Activated CD8-positive, alpha-beta memory T cell treated with anti-CD3 and anti-CD28 coated beads for 36 hours (primary cell): Measurements from ENCODE around the gene DCAF7. TPM values are rescaled to one million over a fixed set of nuclear protein-coding genes. Genes with fewer than 3 reads are reported as not detected.

Experiments used
- CTCF ChIA-PET: fragments of 350-600 bp; sonication (Branson Sonifier 250); formaldehyde crosslinking; loops from one replicate; lab custom pipeline; 2021; ENCODE audit warnings: antibody characterized with exemption; lab: Charles Lee
- POLR2A ChIA-PET: fragments of 350-600 bp; sonication (Branson Sonifier 250); formaldehyde crosslinking; loops from one replicate; lab custom pipeline; 2021; ENCODE audit warnings: antibody characterized with exemption; lab: Charles Lee
- total RNA-seq, 2 experiments: library from RNA; stranded (reverse); gene quantifications; one replicate each; pipeline ENCODE4 v1.2.3, GENCODE V29; 2021

DCAF7 gene
- total RNA-seq, 2 experiments from 2014 or later, result 100 to 103 TPM

DNA sequence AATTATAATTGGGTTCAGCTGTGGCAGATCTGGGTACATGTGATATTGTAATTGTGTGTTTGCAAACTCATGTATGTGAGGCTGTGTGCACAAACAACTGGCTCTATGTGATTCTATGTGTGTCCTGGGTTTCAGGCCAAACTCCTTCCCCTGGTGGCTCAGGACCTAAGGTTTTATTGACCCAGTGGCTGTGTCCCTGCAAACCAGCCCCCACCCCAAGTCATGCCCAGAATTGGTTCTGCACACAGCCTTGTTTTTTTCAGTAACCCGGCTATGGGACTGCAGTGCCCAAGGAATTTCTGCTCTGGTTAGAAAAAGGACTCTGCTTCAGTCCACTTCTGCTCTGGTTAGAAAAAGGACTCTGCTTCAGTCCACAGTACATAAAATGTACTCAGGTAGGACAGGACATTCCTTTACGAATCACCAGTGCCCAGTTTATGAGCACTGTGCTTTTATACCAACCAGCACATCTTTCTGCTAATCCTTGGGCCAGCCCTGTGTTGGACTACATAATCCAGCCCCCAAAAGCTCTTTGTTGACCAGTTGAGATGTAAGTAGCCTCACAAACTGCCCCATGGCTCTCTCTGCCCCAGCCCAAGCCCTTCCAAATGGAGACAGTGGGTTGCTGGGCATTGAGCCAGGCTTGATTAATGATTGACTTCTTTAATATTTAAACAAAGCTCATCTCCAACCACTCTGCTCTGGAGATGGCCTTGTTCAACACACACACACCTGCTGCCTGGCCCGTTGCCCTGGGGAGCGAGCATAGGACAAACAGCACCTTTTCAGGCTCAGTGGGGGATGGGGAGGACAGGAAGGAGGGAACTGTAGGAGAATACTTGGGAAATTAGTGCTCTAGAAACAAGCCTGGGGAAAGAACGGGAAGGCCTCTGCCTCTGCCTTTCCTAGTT, 30.1 kb upstream of the DCAF7 start:
- CTCF ChIA-PET, result no interaction called here

DNA sequence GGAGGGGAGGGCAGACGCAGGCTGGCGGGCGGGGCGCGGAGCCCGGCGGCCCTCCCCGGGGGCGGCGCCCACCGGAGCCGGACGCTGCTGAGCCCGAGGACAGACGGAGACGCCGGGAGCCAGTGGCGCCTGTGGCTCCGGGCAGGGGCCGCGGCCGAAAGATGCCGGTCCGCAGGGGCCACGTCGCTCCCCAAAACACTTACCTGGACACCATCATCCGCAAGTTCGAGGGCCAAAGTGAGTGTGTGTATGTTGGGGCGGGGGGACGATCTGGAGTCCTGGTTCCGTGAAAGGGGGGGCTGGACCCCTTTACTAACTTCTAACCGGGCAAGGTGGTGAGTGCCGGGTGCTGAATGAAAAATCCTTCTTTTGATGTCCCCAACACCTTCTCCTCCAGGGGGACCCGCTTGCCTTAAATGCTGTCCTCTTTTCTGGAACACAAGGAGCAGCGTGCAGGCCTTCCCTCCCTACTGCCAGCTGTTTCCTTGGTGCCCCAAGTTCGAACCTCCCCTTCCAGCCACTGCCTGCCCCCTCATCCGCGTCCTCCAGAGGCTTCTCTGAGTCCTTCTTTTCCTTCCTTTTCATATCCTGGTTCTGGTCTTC, 26.9 kb upstream of the DCAF7 start, which contains the start of gene KCNH6:
Gene KCNH6 (plus strand): TSS at position 106 of the 603 bp plus-strand sequence. CDS start 56 bp downstream, at position 162.
- POLR2A ChIA-PET, result no interaction called here
- CTCF ChIA-PET, result no interaction called here

More for the DNA sequence above, 30.1 kb upstream of the DCAF7 start:
- POLR2A ChIA-PET, result no interaction called here

DNA sequence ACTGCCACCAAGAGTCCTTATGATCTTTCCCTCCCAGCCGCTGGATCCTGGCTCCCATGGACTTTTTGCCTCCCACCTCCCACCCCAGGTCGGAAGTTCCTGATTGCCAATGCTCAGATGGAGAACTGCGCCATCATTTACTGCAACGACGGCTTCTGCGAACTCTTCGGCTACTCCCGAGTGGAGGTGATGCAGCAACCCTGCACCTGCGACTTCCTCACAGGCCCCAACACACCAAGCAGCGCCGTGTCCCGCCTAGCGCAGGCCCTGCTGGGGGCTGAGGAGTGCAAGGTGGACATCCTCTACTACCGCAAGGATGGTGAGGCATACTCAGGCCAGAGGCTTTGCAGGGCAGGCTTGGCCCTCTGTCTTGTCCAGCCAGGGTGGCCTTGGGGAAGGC, 26.2 kb upstream of the DCAF7 start:
- ChIA-PET POLR2A (no interaction called here), CTCF (no interaction called here)

DNA sequence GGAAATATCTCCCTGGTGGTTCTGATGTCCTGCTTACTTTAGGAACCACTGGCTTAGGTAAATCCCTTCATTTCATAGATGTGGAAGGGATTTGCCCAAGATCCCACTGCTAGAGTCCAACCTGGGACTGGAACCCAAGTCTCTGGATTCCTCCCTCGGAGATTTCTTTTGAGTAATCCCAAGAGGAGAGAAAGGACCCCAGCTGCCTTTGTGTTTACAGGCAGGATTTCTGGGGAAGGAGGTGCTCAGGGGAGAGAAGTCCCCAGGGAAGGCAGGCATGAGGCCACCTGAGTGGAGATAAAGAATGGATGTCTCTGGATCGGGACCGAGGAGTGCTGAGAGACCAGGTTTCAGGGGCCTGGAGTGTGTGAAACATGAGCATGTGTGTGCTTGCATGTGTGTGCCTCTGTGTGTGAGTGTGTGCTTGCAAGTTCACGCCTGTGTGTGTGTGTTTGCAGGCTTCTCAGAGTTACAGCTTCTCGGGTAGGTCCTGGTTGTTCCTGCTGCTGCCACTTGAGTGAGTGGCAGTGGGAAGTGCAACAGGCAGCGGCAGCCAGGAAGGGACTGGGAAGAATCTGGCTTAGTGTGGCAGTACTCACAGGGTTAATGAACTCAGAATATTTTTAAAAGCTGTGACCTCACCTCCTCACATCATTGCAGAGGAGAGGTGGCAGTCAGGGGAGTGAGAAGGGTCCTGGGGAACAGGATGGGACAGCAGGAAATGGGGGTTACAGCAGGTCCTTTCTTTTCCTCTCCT, 24.9 kb upstream of the DCAF7 start:
- POLR2A ChIA-PET, result no interaction called here
- CTCF ChIA-PET, result interaction anchor here (2.7 kb wide), 1 partner anchor 87 kb away, joined by 7 read pairs; no protein-coding TSS in a partner anchor

DNA sequence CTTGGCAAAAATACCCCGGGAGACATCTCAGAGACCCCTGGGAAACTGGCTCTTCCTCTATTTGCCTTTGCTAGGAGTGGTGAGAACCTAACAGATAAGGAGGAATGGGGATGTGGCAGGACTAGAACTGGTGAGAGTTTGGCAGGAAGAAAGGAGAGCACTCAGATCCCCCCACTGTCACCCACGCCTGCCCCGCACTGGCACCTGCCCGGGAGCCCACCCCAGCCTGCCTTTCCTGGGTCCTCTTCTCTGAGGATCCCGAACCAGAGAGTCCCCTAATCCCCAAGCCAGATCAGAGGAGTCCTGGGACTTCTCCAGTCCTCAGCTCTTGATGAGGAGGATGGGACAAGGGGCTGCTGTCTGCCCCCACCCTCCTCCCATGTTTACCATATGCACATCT, 23.4 kb upstream of the DCAF7 start:
- POLR2A ChIA-PET, result no interaction called here
- CTCF ChIA-PET, result interaction anchor here (2.7 kb wide), 1 partner anchor 85 kb away, joined by 7 read pairs; no protein-coding TSS in a partner anchor

DNA sequence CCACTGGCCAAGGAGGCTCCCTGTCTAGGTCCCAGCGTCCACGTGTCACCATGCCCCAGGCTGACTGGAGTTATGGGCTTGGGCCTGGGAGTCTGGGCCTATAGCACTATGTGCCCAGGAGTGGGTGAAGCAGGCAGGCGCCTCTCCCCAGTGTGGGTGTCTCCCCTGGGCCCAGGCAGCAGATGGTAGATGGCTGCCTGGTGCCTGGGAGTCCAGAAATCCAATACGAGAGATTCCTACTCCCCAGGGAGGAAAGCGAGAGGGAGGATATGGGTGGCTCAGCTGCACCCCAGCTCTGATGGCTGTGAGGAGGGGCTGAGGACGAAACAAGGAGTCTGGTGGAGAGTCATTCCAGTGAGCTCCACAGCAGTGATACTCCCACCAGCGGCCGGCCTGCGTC, 22.1 kb upstream of the DCAF7 start:
- ChIA-PET CTCF (no interaction called here), POLR2A (no interaction called here)

DNA sequence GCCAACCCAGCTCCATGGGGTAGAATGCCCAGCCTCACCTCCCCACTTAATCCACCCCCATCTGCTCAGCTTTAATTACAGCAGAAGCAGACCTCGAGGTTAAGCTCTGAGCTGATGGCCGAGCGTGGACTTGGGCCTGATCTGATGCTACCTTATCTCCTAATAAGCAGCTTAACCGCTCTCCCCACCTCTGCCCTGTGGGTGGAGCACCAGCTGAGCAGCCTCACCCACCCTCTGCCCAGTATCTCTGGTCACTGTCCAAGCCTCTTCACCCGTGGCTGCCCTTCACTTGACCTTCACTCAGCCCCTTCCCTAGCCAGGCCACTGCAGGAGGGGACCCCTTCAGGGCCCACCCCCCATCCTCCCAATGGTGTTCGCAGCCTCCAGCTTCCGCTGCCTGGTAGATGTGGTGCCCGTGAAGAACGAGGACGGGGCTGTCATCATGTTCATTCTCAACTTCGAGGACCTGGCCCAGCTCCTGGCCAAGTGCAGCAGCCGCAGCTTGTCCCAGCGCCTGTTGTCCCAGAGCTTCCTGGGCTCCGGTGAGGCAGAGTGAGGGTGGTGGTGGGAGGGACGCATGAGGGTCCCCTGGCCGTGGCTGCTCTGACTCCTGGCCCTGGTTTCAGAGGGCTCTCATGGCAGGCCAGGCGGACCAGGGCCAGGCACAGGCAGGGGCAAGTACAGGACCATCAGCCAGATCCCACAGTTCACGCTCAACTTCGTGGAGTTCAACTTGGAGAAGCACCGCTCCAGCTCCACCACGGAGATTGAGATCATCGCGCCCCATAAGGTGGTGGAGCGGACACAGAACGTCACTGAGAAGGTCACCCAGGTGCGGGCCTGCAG, 20.3 kb upstream of the DCAF7 start:
- POLR2A ChIA-PET, result no interaction called here

DNA sequence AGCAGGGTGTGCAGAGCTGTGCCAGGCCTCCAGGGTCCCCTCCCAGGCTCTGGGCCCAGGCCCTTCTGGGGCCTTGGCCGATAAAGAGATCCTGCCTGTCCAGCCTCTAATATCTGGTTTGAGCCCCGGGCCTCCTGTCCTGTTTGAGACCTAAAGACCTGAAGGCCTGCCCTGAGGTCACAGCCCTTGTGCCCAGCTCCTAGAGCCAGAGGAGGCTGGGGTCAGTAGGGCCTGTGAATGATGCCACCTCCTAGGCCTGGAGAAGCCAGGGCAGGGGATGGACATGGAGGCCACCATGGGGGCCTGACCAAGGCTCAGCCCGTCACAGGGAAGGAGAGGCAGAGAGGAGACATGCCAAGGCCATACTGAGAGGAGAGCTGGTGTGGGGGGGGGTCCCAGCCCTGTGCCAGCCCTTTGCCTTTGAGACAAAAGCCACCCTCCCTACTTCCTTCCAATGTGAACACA, 19.7 kb upstream of the DCAF7 start:
- ChIA-PET POLR2A (no interaction called here), CTCF (interaction anchor here (1.2 kb wide), 1 partner anchor 82 kb away, joined by 3 read pairs; no protein-coding TSS in a partner anchor)

More for the DNA sequence above, 20.3 kb upstream of the DCAF7 start:
- CTCF ChIA-PET, result interaction anchor here (1.2 kb wide), 1 partner anchor 82 kb away, joined by 3 read pairs; no protein-coding TSS in a partner anchor

DNA sequence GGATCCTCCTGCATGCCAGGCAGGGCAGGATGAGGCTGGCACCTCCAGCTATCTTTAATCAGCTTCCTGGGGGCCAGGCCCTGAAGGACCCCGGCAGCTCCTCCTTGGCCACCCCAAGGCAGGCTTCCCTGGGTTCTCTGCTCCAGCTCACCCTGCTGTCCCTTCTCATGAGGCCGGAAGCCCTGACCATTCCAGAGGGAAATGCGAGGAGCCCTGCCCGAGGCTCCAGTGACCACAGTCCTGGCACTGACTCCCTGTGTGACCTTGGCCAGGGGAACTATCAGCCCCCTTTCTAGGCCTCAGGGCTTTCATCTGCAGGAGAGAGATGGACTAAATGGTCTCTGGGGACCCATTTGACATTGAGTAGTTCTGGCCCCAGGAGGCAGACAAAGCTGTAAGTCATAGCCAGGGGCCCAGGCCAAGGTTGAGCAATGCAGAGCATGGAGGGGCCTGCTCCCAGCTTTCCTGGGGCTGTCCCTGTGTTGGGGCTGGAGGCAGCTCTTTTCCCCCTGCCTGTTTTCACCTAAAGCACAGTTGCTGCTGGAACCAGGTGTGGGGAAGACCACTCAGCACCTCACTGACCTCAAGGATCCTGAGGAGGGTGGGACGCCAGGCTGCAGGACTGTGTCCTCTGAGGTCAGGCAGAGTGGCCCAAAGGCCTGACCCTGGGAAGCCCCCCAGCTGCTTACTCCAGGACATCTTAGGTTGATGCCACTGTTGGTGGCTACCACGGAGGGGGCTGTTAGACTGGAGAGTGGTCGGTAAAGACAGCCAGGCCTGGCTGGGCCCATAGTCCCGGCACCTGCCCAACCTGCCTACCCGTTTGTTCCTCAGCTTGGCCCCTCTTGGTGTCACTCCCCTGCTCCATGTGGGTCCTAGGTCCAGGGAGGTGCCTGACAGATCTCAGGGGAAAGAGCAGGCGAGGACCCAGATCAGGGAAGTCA, 19.0 kb upstream of the DCAF7 start:
- ChIA-PET POLR2A (no interaction called here), CTCF (no interaction called here)

DNA sequence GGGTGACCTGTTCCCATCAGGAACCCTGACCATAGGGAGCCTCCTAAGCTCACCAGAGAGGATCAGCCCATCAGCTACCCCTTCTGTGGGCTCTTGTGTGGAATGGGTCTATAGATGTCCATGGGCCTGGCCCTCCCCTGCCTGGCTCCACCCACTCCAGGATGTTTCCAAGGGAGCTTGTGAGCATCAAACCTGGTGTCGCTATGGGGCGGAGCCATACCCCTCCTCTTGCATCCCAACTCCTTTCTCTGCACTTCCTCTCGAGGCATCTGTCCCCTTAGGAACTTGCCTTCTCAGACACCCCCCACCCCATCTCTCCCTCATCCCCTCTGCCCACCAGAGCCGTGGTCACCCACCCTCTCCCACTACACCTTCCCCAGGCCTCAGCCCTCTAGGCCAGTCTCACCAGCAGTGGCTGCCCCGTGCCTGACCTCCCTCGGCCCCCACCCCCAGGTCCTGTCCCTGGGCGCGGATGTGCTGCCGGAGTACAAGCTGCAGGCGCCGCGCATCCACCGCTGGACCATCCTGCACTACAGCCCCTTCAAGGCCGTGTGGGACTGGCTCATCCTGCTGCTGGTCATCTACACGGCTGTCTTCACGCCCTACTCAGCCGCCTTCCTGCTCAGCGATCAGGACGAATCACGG, 16.7 kb upstream of the DCAF7 start:
- ChIA-PET POLR2A (no interaction called here), CTCF (no interaction called here)

DNA sequence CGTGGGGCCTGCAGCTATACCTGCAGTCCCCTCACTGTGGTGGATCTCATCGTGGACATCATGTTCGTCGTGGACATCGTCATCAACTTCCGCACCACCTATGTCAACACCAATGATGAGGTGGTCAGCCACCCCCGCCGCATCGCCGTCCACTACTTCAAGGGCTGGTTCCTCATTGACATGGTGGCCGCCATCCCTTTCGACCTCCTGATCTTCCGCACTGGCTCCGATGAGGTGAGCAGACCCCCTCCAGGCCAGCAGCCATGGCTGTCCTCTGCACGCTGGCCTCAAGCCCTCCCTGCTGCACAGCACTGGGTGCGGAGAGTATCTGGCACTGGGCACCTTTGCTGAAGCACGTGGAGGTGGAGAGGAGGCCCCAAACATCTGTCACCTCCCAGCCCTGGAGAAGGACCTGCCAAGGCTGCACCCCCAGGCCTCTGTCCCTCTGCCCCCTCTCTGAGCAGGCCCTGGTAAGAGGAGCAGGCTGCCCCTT, 16.2 kb upstream of the DCAF7 start:
- POLR2A ChIA-PET, result no interaction called here
- CTCF ChIA-PET, result no interaction called here

DNA sequence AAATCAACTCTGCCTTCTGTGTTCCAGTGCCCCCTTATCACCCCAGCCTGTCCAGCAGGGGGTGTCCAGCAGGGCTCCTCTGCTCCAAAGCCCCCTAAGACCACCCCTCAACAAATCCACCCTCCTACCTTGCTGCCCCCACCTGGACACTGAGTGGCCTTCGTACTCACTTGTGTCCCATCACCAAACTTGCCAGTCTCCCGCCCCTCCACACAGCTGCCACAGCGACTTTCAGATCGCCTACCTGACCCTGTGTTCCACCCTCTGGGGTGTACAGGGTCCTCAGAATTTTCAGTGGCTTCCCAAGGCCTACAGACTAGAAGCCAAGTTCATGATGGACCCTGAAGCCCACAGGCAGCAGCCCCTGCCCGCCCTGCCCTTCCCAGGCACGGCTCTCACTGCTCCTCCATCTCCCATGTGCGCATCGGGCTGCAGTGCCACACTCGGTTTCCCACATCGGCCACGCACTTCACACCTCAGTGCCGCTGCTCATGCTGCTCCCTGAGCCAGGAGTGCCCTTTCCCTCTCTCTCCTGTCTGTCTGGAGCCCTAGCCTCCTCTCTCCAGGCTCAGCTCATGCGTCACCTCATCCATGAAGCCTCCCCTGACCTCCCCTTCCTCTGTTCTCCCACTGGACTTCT, 15.3 kb upstream of the DCAF7 start:
- CTCF ChIA-PET, result no interaction called here
- POLR2A ChIA-PET, result no interaction called here

DNA sequence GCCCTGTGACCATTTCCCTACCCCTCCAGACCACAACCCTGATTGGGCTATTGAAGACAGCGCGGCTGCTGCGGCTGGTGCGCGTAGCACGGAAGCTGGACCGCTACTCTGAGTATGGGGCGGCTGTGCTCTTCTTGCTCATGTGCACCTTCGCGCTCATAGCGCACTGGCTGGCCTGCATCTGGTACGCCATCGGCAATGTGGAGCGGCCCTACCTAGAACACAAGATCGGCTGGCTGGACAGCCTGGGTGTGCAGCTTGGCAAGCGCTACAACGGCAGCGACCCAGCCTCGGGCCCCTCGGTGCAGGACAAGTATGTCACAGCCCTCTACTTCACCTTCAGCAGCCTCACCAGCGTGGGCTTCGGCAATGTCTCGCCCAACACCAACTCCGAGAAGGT, 14.6 kb upstream of the DCAF7 start:
- CTCF ChIA-PET, result no interaction called here

DNA sequence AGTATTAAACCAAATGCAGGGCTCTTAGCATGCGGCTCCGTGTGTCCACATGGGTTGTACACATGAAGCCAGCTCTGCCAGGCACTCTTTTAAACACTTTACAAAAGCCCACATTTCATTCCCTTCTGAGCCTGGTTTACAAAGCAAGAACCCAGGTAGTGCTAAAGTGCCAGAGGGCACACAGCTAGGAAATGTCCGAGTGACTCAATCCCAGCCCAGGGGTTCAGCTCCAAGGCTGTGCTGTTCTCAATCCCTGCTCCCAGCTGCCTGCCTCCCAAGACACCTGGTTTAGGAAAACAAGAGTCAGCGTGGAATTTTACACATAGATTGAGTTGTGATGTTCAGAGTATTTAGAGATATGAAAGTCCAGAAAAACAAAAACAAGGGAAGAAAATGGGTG, 13.3 kb upstream of the DCAF7 start:
- ChIA-PET POLR2A (no interaction called here), CTCF (no interaction called here)

More for the DNA sequence above, 14.6 kb upstream of the DCAF7 start:
- POLR2A ChIA-PET, result no interaction called here

DNA sequence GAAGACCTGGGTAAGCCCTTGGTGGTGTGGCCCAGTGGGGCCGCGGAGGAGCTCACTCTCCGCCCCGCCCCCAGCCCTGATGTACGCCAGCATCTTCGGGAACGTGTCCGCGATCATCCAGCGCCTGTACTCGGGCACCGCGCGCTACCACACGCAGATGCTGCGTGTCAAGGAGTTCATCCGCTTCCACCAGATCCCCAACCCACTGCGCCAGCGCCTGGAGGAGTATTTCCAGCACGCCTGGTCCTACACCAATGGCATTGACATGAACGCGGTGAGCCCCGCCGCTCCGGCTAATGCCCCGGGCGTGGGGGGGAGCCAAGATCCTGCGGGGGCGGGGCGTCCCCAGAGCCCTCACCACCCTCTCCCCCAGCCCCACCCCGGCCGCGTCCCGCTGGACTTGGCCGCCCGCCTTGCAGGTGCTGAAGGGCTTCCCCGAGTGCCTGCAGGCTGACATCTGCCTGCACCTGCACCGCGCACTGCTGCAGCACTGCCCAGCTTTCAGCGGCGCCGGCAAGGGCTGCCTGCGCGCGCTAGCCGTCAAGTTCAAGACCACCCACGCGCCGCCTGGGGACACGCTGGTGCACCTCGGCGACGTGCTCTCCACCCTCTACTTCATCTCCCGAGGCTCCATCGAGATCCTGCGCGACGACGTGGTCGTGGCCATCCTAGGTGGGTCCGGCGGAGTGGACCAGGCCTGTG, 12.1 kb upstream of the DCAF7 start:
- CTCF ChIA-PET, result interaction anchor here (1.2 kb wide), 1 partner anchor 11 kb away, joined by 5 read pairs; no protein-coding TSS in a partner anchor
- POLR2A ChIA-PET, result no interaction called here
